HepG2 (cell line): ENCODE data around the gene PLEKHH1. TPM values are rescaled to one million over a fixed set of nuclear protein-coding genes. Genes with fewer than 3 reads are reported as not detected.

Experiments used
- ARNT ChIP-seq: fragments of 450-650 bp; IDR thresholded peaks from 2 replicates; pipeline ENCODE4 v1.6.1; 2017
- CREBL2 ChIP-seq: sonication (generic); formaldehyde crosslinking; IDR thresholded peaks from 2 replicates; pipeline ENCODE4 v1.8.1; 2023; ENCODE audit warnings: missing genetic modification reagents, mild to moderate bottlenecking, borderline replicate concordance
- E2F1 ChIP-seq: sonication (generic); formaldehyde crosslinking; IDR thresholded peaks from 2 replicates; pipeline ENCODE4 v1.5.0; 2020; ENCODE audit warnings: missing genetic modification reagents
- ETV6 ChIP-seq: sonication (generic); formaldehyde crosslinking; conservative IDR thresholded peaks from 2 replicates; pipeline ENCODE4 v1.4.0; 2020; ENCODE audit warnings: missing genetic modification reagents
- FOXJ3 ChIP-seq: sonication (generic); formaldehyde crosslinking; IDR thresholded peaks from 2 replicates; pipeline ENCODE4 v1.4.0; 2020; ENCODE audit warnings: missing genetic modification reagents, mild to moderate bottlenecking, borderline replicate concordance
- GLI4 ChIP-seq: sonication (generic); formaldehyde crosslinking; IDR thresholded peaks from 2 replicates; pipeline ENCODE4 v1.5.1; 2020; ENCODE audit warnings: missing genetic modification reagents, mild to moderate bottlenecking, moderate library complexity, borderline replicate concordance
- HOXA5 ChIP-seq: sonication (generic); formaldehyde crosslinking; IDR thresholded peaks from 2 replicates; pipeline ENCODE4 v1.4.0; 2020; ENCODE audit warnings: missing genetic modification reagents
- MAX ChIP-seq: IDR thresholded peaks from 2 replicates; pipeline ENCODE4 v1.6.1; 2012; ENCODE audit warnings: inconsistent platforms
- MLLT10 ChIP-seq: sonication (generic); formaldehyde crosslinking; IDR thresholded peaks from 2 replicates; pipeline ENCODE4 v1.4.0; 2020; ENCODE audit warnings: missing genetic modification reagents
- SIX4 ChIP-seq: sonication (generic); formaldehyde crosslinking; IDR thresholded peaks from 2 replicates; pipeline ENCODE4 v1.4.0; 2020; ENCODE audit warnings: missing genetic modification reagents
- SMARCC2 ChIP-seq: fragments of 450-650 bp; IDR thresholded peaks from 2 replicates; pipeline ENCODE4 v1.6.1; 2017; ENCODE audit warnings: antibody characterized with exemption, mild to moderate bottlenecking
- SP140L ChIP-seq: sonication (generic); formaldehyde crosslinking; IDR thresholded peaks from 2 replicates; pipeline ENCODE4 v1.4.0; 2020; ENCODE audit warnings: missing genetic modification reagents, borderline replicate concordance
- THAP9 ChIP-seq: sonication (generic); formaldehyde crosslinking; IDR thresholded peaks from 2 replicates; pipeline ENCODE4; 2020; ENCODE audit warnings: missing genetic modification reagents, mild to moderate bottlenecking, borderline replicate concordance
- ZBTB4 ChIP-seq: sonication (generic); formaldehyde crosslinking; IDR thresholded peaks from 2 replicates; pipeline ENCODE4 v1.4.0; 2020; ENCODE audit warnings: missing genetic modification reagents, mild to moderate bottlenecking, borderline replicate concordance
- ZNF362 ChIP-seq: sonication (generic); formaldehyde crosslinking; IDR thresholded peaks from 2 replicates; pipeline ENCODE4 v1.4.0; 2020; ENCODE audit warnings: missing genetic modification reagents, mild to moderate bottlenecking, borderline replicate concordance
- ZNF788 ChIP-seq: sonication (generic); formaldehyde crosslinking; IDR thresholded peaks from 2 replicates; pipeline ENCODE4 v1.5.0; 2020; ENCODE audit warnings: mild to moderate bottlenecking, missing genetic modification reagents, borderline replicate concordance
- ZZZ3 ChIP-seq: sonication (generic); formaldehyde crosslinking; IDR thresholded peaks from 2 replicates; pipeline ENCODE4 v1.4.0; 2020; ENCODE audit warnings: missing genetic modification reagents, mild to moderate bottlenecking, borderline replicate concordance
- polyA plus RNA-seq, 8 experiments: library from polyadenylated mRNA; depleted of rRNA in 3 of 8; stranded (reverse) in 7 of 8; unstranded in 1 of 8; fragments of >200 nt; fragmentation: Illumina TruSeq in 4 of 8; extraction: Trizol in 4 of 8; gene quantifications; 2 replicates each; pipeline versions ENCODE4 v1.2.1 to v1.2.3, GENCODE V29; 2011 to 2016; ENCODE audit warnings: low read depth in 4 of 8, missing spikeins in 1 of 8, mixed read lengths in 1 of 8; ENCODE audit not compliant: insufficient read depth in 1 of 8
- total RNA-seq, 5 experiments: library from RNA; depleted of rRNA; stranded (reverse); fragments of >200 nt; fragmentation: Illumina TruSeq; extraction: Trizol; gene quantifications; 2 replicates each; pipeline ENCODE4 v1.2.3, GENCODE V29; 2016; ENCODE audit warnings: low read depth in 1 of 5

PLEKHH1 gene
- total and polyA plus RNA-seq, 2 of the 13 experiments (the other 11 are each of a cell fraction or from before 2014, with no cell fraction given), result 8.6 to 15.8 TPM

- TF ChIP-seq CREBL2, result no peak
- no peak for TF ChIP-seq MAX
- TF ChIP-seq ZZZ3 (CRISPR knock-in tag), result no peak
- TF ChIP-seq MLLT10, result no peak
- TF ChIP-seq HOXA5, result peak; percentile 52; the same call in 1 of the 2 replicates
- TF ChIP-seq FOXJ3 (CRISPR knock-in tag), result no peak
- no peak for TF ChIP-seq SP140L (CRISPR knock-in tag)
- no peak for TF ChIP-seq THAP9 (CRISPR knock-in tag)
- TF ChIP-seq ZNF788 (CRISPR knock-in tag), result no peak
- TF ChIP-seq E2F1 (CRISPR knock-in tag), result no peak
- TF ChIP-seq SMARCC2, result no peak
- TF ChIP-seq SIX4 (CRISPR knock-in tag), result no peak
- no peak for TF ChIP-seq ZNF362
- no peak for TF ChIP-seq ZBTB4 (CRISPR knock-in tag)
- no peak for TF ChIP-seq ETV6 (CRISPR knock-in tag)
- TF ChIP-seq GLI4 (CRISPR knock-in tag), result no peak
- no peak for TF ChIP-seq ARNT
Observed at GRCh38 chr14:67583711-67584644, 50.9 kb downstream of the PLEKHH1 start (continued).
